ENCODE results near the gene DBH. TPM values are rescaled to one million over a fixed set of nuclear protein-coding genes. Genes with fewer than 3 reads are reported as not detected.

Gene DBH
- total RNA-seq, 4 donors from 2014 or later = 0.19 TPM; not detected in 3

DNA sequence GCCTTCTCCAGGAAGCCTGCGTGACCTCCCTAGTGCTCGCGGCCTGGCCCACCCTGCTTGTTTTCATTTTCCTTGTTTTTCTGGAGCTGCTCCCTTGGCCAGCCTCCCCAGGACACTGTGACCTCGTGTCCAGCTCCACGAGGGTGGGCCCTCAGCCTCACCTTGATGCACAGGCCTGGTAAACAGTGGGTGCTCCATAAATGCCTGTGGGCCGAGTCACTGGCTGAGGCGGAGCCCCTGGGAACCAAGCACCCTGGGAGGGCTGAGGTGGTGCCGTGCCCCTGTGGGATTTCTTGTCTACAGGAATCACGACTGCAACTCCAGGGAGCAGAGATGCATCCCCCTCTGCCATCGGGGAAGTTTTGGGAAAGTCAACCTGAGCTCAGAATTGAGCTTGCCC lies 44.2 kb upstream of the DBH start:
- ATAC-seq (ENCODE audit: low FRiP score) (peak; percentile 10), DNase-seq (ENCODE audit: low spot score) (no peak)
- TF ChIP-seq, protein P1, sequence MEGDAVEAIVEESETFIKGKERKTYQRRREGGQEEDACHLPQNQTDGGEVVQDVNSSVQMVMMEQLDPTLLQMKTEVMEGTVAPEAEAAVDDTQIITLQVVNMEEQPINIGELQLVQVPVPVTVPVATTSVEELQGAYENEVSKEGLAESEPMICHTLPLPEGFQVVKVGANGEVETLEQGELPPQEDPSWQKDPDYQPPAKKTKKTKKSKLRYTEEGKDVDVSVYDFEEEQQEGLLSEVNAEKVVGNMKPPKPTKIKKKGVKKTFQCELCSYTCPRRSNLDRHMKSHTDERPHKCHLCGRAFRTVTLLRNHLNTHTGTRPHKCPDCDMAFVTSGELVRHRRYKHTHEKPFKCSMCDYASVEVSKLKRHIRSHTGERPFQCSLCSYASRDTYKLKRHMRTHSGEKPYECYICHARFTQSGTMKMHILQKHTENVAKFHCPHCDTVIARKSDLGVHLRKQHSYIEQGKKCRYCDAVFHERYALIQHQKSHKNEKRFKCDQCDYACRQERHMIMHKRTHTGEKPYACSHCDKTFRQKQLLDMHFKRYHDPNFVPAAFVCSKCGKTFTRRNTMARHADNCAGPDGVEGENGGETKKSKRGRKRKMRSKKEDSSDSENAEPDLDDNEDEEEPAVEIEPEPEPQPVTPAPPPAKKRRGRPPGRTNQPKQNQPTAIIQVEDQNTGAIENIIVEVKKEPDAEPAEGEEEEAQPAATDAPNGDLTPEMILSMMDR (IDR thresholded peaks at IDR 0.05) = no peak

DNA sequence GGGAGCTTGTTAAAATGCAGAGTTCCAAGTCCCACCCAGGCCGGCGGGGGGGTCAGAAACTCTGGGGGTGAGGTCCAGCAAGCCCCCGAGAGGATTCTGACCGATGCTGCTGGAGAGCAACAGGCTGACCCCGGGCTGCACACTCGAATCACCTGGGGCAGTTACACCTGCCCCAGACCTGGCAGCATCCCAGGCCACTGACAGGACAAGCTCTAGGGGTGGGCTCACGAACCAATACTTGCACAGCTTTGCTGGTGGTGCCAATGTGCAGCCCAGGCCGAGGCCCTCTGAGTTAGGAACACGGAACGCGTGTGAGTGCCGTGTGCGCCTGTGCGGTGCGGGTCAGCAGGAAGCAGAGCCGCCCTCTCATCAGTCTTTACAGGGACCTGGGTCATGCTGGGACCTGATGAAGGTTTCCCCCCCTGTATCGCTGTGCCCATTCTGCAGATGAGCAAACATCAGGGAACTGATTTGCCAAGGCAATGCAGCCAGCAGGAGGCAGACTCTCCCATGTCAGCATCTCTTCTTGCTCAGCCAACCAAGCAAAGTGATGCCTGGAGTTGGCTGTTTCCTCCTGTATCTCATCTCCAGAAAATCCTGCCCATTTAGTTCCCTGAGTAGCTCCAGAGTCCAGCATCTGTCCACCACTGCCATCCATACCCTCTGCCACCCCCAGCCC lies 43.3 kb upstream of the DBH start:
- TF ChIP-seq, protein P1 (IDR thresholded peaks at IDR 0.05) = no peak
- DNase-seq (ENCODE audit: low spot score) (no peak), ATAC-seq (ENCODE audit: low FRiP score) (no peak)

DNA sequence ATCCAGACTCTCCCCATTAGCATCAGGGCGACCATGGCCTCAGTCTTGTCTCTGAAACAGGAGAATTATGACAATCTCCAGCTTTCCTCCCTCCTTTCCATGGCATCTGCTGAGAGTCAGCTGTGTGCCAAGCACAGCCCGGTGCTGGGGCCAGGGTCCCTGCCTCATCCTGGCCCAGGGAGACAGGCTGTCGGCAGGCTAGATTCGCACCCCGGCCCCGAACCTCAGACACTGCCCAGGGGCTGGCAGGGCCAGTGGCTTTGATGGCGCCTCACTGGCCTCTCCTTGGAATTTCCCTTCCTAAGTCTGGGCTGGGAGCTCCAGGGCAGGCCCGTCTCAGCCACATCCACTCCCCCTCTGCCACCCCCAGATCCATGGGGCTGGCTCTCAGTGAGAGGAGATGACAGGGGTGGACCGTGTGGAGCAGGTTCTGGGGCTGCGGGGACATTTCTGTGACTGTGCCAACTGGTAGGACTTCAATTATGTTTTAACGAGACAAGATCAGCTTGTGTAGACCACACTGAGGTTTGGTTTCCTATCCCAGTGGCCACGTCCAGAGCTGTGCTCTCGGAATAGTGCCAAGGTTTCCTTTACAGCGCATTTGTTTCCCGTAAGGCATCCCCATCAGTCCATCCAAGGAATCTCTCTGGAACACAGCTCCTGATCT lies 42.4 kb upstream of the DBH start:
- ATAC-seq (ENCODE audit: low FRiP score) (no peak), DNase-seq (ENCODE audit: low spot score) (no peak)
- TF ChIP-seq, protein P1 (IDR thresholded peaks at IDR 0.05) = no peak

DNA sequence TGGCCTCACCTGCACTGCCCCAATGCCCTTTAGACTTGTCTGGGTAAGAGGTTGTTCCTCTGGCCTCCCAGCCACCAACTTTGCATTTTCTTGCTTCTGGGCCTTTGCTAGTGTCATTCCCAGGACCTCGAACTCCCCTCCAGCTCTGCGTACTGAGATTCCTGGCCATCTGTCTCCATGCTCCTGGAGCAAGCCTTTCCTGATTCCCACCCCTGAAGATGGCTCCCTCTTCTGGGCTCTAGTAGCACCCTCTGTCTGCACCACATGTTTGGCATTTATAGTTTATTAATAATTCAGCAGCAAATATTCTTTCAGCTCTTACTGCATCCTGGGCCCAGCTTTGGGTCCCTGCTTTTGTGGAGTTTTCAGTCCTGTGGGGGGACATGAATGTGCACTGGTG lies 41.9 kb upstream of the DBH start:
- TF ChIP-seq, protein P1 (IDR thresholded peaks at IDR 0.05) = no peak
- DNase-seq (ENCODE audit: low spot score) (no peak), ATAC-seq (ENCODE audit: low FRiP score) (no peak)

DNA sequence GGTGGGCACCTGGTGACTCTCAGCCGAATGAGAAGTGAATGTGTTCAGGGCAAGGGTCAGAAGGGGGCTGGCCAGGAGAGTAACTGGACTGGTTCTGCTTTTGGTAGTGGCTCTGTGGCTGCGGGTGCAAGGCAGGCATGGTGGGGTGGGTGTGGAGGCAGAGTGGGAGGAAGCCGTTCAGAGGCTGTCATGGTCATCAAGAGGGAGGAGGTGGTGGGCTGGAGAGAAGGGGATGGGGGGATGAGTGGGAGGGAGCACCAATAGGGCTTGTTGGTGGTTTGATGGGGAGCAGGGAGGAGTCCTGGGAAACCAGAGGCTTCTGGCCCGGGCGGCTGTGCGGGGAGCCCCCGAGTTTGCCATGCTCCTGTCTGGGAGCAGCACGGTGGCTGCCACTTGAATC lies 40.3 kb upstream of the DBH start:
- TF ChIP-seq, protein P1 (IDR thresholded peaks at IDR 0.05) = no peak
- no peak for DNase-seq (ENCODE audit: low spot score)

DNA sequence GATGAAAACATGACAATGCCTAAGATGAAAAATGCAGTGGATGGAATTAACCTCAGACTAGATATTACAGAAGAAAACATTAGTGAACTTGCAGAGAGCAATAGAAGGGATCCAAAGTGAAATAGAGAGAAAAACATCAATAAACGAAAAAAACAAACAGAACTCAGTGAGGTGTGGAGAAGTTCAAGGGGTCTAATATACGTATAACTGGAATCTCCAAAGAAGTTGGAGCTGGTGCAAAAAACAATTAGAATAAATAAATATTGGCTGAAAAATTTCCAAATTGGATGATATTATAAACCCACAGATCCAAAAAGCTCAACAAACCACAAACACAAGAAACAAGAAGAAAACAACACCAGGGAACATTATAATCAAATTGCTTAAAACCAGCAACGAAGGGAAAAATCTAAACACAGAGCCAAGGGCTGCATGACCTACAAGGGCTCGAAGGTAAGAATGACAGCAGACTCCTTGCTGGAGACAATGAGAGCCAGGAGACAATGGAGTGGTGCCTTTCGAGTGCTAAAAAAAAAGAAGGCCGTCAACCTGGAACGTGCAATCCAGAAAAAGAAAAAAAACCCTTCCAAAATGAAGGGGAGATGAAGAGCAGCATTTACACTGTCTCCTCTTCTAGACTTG lies 38.7 kb upstream of the DBH start:
- TF ChIP-seq, protein P1 (IDR thresholded peaks at IDR 0.05) = no peak
- ATAC-seq (ENCODE audit: low FRiP score) = no peak
- DNase-seq (ENCODE audit: low spot score) = no peak

More for the DNA sequence above, 40.3 kb upstream of the DBH start:
- ATAC-seq (ENCODE audit: low FRiP score) = no peak

Measured in omental fat pad (tissue), 4 donors.